K562 (cell line): ENCODE data around the gene PEX5.

Experiments
- CBX1 ChIP-seq: sonication (generic); IDR thresholded peaks from 2 replicates; pipeline ENCODE4 v1.6.1; 2016; ENCODE audit warnings: antibody characterized with exemption, low read depth, mild to moderate bottlenecking
- CBX2 ChIP-seq: fragments of 200-600 bp; sonication (generic); IDR thresholded peaks from one replicate; pipeline ENCODE4 v1.6.1; 2012; ENCODE audit warnings: mild to moderate bottlenecking, low read length, inconsistent platforms; ENCODE audit not compliant: insufficient read depth, poor library complexity, severe bottlenecking
- CBX5 ChIP-seq: IDR thresholded peaks from 2 replicates; pipeline ENCODE4 v1.6.1; 2014; ENCODE audit warnings: low read depth, borderline replicate concordance
- CEBPB ChIP-seq: fragments of 450-650 bp; IDR thresholded peaks from 2 replicates; pipeline ENCODE4 v1.6.1; 2016; ENCODE audit warnings: missing genetic modification characterization, missing compliant biosample characterization
- FOXJ3 ChIP-seq: sonication (generic); formaldehyde crosslinking; IDR thresholded peaks from 2 replicates; pipeline ENCODE4 v1.4.0; 2020; ENCODE audit warnings: mild to moderate bottlenecking, missing genetic modification reagents
- MAFK ChIP-seq: IDR thresholded peaks from 2 replicates; pipeline ENCODE4 v1.6.1; 2011; ENCODE audit warnings: low read length, improper control_type of control experiment
- MYBL2 ChIP-seq, 2 experiments: fragments of 450-650 bp in 1 of 2; sonication (generic) in 1 of 2; formaldehyde crosslinking in 1 of 2; IDR thresholded peaks; 2 replicates each; pipeline versions ENCODE4 v1.6.1 to v1.8.1; 2017 to 2022; ENCODE audit warnings: borderline replicate concordance in 1 of 2, inconsistent platforms in 1 of 2, low read depth in 1 of 2, mild to moderate bottlenecking in 1 of 2, missing genetic modification reagents in 1 of 2, moderate library complexity in 1 of 2
- NR3C1 ChIP-seq: sonication (generic); formaldehyde crosslinking; IDR thresholded peaks from 2 replicates; pipeline ENCODE4 v1.8.1; 2022; ENCODE audit warnings: missing genetic modification reagents
- POLR2A ChIP-seq: fragments of 450-650 bp; conservative IDR thresholded peaks from 2 replicates; pipeline ENCODE4 v1.6.1; 2016
- ZFP1 ChIP-seq: fragments of 450-650 bp; formaldehyde crosslinking; IDR thresholded peaks from 2 replicates; pipeline ENCODE4 v1.4.0; 2020; ENCODE audit warnings: mild to moderate bottlenecking, mixed read lengths
- TF ChIP-seq, protein P1 (sequence below), 3 experiments: IDR thresholded peaks in 2 of 3; conservative IDR thresholded peaks in 1 of 3; 2 replicates each; pipeline ENCODE4 v1.5.1; 2011 to 2012; ENCODE audit warnings: low read length in 3 of 3, mild to moderate bottlenecking in 3 of 3, control low read depth in 2 of 3, improper control_type of control experiment in 1 of 3, inconsistent platforms in 1 of 3, low read depth in 1 of 3, mixed read lengths in 1 of 3, moderate library complexity in 1 of 3; ENCODE audit not compliant: insufficient read depth in 2 of 3

DNA sequence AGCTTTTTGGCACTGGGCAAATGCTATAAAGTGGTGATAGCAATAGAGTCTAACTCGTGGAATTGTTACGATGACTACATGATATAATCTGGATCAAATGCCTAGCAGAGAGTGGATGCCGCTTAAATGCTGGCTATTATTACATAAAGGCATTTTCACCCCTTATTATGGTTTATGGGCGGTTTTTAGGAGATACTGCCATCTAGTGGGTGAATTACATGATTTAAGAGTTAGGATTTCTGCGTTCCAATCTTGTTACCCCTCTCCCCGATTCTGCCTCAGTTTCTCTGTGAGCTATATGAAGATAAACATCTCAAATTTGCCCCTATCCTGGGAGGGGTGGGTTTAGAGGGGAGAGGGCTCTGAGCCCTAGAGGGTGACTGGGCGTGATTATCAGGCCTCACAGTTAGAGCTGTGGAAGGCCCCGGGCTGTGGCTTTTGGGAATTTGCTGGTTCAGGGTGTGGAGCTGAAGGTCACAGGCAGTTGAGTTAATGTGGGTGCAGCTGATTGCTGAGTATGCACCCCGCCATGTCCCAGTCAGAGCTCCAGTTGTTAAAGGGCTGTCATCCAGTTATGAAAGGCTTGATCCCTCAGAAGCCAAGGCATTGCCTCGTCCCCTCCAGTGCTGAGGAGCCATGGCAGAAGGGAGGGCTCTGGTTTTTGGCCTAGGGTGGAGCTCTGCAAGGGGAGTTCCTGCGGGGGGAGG is 44.9 kb upstream of the PEX5 start:
- TF ChIP-seq MYBL2 (IDR thresholded peaks at IDR 0.05; ENCODE audit: low read depth) (no peak), MYBL2 (CRISPR knock-in tag; IDR thresholded peaks at IDR 0.05; ENCODE audit: borderline replicate concordance) (no peak), MAFK (no peak), CBX5 (no peak), CBX2 (no peak), CEBPB (no peak), ZFP1 (no peak), FOXJ3 (CRISPR knock-in tag) (no peak), POLR2A (no peak), NR3C1 (CRISPR knock-in tag) (no peak), CBX1 (no peak)
- TF ChIP-seq, protein P1, sequence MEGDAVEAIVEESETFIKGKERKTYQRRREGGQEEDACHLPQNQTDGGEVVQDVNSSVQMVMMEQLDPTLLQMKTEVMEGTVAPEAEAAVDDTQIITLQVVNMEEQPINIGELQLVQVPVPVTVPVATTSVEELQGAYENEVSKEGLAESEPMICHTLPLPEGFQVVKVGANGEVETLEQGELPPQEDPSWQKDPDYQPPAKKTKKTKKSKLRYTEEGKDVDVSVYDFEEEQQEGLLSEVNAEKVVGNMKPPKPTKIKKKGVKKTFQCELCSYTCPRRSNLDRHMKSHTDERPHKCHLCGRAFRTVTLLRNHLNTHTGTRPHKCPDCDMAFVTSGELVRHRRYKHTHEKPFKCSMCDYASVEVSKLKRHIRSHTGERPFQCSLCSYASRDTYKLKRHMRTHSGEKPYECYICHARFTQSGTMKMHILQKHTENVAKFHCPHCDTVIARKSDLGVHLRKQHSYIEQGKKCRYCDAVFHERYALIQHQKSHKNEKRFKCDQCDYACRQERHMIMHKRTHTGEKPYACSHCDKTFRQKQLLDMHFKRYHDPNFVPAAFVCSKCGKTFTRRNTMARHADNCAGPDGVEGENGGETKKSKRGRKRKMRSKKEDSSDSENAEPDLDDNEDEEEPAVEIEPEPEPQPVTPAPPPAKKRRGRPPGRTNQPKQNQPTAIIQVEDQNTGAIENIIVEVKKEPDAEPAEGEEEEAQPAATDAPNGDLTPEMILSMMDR (IDR thresholded peaks at IDR 0.05 in 2 of 3, conservative IDR thresholded peaks at IDR 0.05 in 1 of 3; ENCODE audit: insufficient read depth in 2 of 3, low read depth in 1 of 3, low read length in 3 of 3), result peak; percentile 39 to 65 (median 61); a peak in 5 of 6 replicates
